C1 segment of cervical spinal cord (tissue), 14 donors: ENCODE results near the gene TMEM163.

Experiments
- DNase-seq, 14 donors: peaks; one replicate each; lab custom pipeline; 2025; lab: John Stamatoyannopoulos, UW

The TMEM163 gene

DNA sequence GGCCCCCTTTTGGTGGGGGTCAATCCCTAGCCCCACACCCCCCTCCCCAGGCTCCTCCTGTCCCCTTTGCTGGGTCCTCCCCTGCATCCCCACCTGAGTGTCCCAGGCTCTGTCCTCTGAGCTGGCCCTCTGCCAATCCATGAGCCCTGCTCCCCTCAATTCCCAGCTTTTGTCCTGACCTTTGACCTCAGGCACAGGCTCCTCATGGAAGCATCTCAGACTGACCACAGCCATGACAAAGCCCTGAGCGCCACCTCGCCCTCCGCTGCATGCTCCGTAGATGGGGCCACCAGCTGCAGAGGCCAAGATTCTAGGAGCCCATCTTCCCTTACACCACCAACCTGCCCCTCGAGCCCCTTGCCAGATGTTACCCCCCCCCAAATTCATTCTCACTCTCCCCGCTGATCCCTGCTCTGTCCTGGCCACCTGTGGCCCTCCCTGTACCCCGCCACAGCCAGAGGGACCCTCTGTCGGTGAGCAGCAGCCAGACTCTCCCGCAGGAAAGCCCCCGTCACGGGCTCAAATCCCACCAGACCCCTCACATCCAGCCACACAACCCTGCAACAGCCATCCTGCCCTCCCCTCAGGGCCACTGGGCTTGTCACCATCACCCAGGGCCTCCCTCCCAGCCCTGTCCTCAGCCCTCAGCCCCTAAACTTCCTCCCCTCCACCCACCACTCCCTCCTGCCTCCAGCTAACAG, 258.9 kb downstream of the TMEM163 start:
- no peak for DNase-seq

DNA sequence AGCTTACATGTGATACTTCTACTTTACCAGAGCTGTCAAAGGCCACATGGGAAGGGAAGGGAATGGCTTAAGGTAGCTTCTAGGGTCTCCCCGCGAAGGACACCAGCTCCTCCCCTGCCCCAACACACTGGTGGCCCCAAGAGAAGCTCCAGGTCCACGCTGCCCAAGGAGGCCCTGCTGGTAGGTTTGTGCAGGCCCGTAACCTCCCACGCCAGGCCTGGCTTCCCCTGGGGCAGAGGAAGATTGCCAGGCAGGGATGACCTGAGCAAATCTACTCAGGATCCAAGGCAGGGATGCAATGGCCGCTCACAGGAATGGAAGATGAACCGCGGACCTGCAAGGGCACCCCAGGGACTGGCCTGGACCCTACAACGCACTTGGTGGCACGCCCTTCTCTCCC, 259.9 kb downstream of the TMEM163 start:
- no peak for DNase-seq

DNA sequence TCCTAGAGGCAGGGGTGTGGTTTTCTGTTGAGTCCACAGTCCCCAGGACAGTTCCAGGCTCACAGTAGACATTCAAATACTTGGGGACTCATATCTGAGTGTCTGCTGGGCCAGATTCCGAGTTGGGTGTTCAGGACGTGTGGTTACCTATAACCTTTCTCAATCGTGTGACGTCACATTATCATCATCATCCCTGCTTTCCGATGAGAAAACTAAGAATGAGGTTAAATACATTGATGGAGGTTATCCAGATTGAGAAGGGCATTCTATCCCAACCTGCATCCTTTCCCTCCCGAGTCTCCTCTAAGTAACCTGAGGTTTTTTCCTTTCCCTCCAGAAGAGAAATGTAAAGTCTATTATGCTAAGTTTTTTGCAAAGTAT, 260.3 kb downstream of the TMEM163 start:
- no peak for DNase-seq

DNA sequence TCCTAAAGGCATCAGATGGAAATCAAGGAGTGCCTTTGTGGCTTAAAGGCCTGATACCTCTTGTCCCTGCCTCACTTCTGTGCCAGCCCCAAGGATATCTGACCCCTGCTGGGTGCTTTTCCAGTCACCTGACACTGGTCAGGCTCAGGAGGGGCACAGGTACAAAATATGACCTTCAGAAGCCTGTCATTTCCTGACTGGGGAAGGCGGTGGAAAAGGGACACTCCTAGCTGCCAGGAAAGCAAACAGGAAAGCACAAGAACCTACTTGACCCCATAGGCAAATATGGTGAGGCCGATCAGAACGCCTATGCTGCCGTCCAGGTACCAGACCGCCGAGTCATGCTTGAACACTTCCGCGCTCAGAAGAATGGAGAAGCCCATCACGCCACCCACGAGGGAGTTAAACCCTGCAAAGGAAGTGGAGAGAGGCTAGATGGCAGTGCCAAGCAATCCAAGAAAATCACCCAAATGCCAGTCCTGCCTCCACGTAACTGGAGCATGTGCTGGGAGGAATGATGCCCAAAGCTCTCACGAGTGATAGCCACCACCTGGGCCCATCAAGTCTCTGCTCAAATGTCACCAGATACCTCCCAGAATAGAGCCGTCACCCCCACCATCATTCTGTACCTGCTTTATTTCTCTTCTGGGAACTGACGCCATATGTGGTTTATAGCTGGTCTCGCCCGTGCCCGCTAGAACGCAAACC, 260.9 kb downstream of the TMEM163 start:
- DNase-seq = no peak

DNA sequence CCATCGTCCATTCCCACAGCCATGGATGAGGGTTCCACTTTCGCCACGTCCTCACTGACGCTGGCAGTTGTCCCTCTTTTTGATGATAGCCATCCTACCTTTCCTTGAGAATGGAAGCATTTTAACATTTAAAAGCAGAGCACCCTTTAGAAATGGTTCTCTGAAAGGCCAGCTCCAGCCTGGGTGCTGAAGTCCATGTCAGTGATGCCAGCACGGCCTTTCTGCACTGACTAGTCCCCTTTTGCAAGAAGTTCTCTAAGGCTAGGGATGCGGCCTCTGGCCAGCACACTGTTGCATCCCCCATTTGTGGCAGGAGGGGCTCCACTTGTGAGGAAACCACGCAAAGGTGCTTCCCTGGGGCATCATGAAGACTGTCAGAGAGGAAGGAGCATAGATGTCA, 261.4 kb downstream of the TMEM163 start:
- no peak for DNase-seq

DNA sequence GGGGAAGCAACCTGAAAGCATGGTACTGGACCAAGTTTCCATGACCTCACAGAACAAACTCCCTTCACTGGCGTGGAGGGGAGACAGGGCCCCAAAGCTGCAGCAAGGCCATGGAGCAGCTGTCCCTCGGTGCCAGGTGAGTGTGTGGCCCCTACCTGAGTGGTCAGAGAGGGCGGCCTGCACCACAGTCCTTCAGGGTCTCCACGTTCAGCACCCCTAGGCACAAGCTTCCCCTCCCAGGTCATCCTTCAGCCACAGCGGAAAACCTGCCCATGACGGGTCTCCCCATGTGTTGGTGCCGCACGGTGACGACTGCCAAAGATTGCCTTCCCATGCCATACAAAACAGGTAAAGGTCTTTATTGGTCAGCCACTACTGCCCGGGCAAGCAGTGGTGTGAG, 263.4 kb downstream of the TMEM163 start:
- no peak for DNase-seq

DNA sequence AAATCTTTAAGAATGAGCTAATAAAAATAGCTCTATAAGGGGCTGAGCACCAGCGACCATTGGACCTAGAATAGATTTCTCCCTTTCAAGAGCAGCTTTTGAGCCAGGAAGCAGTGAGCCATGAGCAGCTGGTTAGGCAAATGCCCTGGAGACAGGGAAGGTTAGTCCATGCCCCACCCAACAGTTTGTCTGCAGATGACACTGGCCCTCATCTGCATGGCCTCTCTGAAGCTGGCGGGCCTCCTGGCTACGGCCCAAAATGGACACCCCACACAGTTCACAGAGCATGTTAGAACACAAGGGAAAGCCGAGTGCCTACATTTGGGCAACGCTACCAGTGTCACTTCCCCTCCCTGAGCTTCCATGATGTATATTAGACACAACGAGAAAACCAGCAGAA, 263.9 kb downstream of the TMEM163 start:
- no peak for DNase-seq

DNA sequence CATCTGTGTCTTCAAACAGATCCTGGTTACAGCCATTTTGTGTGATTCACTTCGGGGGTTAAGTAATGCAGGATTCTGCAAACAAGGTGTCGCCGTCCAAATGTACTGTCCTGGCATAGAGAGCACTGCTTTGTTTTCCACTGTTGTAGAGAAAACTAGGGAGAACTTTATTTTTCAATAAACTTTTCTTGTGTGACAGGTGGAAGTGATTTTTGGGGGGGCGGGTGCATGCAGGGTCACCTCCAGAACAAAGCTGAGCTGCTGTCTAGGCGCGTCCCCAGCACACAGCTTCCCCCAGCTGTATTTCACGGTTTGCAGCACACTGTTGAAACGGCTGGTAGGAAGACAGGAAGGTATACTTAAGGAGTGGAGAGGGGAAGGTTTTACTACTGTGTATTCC, 264.4 kb downstream of the TMEM163 start:
- DNase-seq = no peak

DNA sequence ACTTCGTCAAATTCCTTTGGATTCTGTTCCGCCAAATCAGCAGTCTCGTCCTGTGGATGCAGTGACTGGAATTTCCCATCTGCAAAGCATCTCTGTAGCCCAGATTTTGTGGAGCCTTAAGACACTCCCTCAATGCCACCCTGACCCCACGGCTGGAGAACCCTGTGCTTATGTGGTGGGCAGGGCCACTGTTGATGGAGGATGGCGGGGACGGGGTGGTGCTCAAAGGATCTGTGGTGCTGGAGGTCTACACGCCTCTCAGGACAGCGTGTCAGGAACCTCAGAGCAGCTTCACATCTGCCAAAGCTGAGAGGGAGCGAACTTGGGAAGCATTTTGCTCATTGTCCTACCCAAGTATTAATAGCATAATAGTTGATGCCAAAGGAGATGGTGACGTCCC, 264.8 kb downstream of the TMEM163 start:
- no peak for DNase-seq

DNA sequence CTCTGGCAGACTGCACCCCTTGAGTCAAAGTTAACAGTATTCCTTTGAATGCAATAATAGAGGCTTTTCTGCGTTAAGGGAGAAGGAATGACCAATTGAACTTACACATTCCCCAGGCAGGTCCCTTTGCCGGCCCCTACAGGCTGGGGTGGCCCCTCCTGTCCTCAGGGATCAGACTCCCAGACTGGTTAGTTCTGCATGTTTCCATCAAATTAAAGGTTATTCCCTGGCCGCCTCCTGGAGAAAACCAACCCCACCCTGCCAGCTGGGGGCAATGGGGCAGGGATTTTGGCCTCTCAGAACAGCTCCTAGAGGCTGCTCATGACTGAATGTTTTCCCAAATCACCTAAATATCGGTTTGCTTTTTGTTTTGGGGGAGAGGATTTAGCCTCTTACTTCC, 265.3 kb downstream of the TMEM163 start:
- DNase-seq = no peak

DNA sequence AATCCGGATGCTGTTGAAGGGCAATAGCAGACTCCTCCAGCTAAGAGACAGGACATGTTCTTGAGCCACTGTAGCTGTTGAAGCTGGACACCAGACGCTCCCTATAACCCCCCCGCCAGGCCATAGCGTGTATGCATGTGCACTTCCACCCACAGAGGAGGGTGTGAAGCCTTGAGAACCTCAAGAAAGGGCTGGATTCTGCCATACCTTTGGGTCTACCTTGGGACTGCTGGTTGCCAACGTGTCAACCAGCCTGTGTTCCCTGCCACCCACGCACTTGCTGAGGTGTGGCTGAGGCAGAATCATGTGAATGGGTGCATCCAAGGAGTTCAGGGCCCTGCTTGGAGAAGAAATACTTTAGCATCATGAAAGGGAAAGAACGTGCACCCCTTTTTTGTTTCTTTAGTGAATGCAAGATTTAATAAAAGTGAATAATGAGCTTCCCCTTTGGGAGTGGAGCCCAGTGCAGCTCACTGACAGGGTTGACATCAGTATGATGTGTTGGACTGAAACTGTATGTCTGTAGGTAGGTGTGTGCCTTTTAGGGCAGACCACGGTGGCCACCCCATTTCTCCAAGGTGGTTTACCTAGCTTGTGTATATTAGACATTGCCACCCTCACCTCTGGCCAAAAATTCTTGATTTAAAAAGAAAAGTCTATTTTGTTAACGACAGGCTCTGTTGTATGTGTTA, 266.6 kb downstream of the TMEM163 start:
- no peak for DNase-seq

DNA sequence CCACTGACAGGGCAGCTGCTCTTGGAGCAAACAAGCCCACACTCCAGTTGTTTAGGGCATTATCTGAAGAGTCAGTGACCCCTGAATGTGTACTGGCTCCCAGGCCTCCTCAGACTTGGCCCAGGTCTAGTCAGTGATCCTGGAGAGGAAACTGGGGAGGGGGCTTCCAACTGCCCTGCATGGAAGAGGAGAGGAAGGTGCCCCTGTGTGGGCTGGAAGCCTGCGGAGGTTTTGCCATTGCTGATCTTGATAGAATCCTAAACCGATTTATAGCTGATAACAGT, 267.5 kb downstream of the TMEM163 start:
- no peak for DNase-seq

DNA sequence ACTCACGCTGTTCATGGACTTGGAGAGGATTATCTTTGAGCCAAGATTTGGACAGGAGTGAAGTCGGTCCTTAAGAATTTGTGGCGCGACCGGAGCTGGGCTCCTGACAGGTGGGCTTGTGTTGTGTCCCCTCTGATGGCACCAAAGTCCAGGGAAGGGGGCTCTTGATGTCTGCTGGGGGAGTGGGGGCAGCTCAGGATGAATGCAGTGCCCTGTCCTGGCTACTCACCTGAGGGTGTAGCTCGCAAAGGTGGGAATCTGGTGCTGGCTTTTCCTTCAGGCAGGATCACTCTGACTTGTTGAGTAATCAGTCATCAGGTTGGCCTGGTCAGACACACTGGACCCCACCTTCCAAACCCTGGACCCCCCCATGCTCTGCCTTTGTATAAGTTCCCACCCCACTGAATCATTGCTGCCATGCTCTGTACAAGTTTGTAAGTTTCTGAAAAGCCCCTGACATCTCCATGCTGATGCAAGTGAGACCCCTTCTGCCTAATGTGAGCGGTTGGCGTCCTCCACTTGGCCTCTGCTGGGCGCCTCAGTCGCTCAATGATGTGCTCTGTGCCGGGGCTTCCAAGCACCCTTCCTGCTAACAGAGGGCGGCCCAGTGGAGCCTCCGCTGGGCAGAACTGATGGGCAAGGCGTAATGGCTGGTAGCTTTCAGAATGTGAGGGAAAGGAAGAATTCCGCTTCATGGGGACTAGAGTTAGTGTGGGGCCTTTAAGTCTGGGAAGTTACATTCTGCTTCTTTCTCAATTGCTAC, 268.9 kb downstream of the TMEM163 start:
- DNase-seq = no peak

DNA sequence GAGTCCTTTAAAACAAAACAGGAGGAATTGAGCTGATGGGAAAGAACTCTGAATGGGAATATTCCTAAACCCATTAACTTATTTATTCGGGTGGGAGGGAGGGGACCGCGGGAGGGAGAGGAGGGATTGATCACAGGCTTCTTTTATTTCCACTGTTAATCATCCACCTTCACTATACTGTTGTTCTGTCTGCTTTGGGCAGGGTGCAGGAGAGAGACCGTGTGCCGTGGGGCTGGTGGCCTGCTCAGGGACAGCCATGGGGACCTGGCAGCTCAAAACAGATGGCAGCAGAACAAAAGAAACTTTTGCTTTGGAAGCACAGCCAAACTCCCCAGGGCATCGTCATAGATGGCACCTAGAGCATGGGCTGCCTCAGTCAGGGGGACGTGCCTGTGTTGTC, 269.6 kb downstream of the TMEM163 start:
- DNase-seq = no peak

DNA sequence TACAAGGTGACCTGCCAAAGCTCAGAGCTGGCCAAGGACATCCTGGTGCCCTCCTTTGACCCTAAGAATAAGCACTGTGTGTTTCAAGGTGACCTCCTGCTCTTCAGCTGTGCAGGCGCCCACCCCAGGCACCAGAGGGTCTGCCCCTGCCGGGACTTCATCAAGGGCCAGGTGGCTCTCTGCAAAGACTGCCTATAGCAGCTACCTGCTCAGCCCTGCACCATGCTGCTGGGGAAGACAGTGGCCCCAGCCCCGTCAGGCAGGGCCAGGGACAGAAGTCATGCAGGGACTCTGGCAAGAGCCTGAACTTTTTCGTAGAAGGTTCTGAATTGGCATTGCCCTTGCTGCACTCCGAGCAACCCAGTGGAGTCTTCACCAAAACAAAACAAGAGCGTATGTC, 270.1 kb downstream of the TMEM163 start:
- DNase-seq = no peak

DNA sequence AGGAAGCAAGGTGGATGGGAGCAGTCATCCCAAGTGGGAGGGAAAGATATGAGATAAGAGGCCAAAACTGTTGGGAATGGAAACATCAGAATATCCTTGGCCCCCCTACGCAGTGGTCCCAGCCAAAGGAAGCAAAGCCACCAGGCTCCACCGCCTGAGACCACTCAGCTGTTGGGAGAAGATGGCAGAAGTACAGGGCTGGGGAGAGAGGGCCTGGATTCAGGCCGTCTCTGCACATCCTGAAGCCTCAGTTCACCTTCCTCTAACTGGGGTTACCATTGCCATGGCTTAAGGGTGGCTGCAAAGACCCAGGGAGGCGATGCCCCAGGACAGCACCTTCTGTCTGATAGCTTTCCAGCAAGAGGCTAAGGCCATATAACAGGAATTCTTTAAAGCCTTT, 271.1 kb downstream of the TMEM163 start:
- DNase-seq = no peak

DNA sequence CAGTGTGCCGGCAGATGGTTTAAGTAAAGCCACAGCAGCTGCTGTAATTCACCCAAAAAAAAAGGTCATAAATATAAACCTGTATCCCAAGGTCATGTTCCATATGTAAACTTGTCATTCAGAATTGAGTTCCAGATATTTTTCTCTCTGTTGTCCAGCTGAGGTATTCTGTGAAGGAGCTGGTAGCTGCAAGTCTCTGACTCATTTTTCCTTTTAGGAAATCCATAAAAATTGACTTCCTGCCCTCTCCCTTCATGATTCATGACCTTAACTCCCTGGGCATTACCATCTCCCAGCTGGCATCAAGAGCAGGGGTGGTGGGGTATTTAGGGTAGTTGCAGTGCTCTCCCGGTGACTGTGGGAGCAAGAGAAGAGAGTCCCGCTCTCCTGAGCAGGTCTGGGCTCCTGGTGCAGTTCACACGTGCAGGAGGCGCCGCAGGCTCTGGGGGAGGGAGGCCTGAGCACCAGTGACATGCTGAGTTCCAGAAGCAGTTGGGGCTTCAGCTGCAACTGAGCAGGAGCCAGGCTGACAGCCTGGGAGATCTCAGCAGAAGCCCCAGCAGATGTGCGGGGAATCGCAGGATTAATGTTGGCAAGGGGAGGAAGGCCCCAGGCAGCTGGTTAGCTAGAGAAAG, 272.3 kb downstream of the TMEM163 start:
- DNase-seq = peak in 1 of 14 donors; percentile 10

DNA sequence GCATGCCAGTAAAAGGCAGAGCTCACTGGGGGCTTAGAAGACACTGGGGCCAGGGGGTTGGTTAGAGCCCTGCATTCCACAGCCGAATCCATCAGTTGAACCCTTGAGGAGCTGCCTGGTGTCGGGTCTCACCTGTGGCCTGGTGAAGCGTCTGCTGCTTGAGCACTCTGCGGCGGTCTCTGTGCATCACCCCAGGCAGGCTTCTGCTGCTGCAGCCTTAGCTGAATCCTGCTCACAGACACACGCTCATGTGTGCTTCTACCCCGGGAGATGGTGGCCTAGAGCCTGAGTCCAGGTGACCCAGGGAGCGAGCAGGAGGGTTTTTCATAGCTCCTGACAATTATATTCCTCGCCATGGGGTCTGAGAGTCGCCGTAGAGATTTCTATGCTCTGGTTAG, 272.8 kb downstream of the TMEM163 start:
- no peak for DNase-seq

DNA sequence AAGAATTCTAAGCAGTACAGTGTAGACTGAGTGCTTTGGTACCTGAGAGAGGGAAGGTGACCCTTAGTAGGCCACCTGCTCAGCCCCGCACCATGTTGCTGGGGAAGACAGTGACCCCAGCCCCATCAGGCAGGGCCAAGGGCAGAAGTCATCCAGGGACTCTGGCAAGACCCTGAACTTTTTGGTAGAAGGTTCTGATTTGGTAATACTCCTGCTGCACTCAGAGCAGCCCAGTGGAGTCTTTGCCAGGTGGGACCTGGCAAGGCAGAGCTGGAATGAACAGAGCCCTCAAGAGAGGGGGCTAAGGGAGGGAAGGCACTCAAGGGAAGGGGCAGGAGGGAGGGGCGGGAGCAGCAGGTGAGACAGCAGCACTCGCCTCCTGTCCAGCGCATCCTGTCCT, 273.7 kb downstream of the TMEM163 start:
- DNase-seq = no peak

DNA sequence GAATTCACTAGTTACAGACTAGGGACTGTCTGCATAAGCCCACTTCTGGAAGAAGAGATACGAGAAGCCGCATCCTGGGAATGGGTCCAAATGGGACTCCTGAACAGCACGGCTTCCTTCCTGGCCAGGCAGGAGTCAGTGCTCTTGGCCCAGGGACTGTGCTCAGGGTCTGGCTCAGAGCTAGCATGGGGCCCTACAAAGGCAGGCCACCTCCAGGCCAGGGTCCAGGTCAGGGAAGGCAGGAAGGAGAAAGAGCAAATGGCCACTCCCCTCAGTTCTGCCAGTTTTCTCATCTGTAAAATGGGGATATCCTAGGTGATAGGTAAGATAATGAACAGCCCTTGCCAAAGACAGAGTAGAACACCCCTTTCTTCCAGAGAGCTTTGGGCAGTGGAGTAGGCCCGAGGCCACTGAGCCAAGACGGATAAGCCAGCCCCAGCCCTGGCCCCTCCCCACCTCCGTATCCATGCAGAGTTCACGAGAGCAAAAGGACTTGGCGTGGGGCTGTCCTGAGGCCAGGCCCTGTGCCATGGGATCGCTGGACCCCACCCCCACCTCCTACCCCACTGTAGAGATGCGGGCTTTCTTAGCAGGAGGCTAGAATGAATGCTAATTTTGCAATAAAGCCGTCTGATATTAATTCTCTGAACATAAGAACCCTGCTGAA, 274.9 kb downstream of the TMEM163 start:
- peak in 1 of 14 donors; percentile 48 for DNase-seq

DNA sequence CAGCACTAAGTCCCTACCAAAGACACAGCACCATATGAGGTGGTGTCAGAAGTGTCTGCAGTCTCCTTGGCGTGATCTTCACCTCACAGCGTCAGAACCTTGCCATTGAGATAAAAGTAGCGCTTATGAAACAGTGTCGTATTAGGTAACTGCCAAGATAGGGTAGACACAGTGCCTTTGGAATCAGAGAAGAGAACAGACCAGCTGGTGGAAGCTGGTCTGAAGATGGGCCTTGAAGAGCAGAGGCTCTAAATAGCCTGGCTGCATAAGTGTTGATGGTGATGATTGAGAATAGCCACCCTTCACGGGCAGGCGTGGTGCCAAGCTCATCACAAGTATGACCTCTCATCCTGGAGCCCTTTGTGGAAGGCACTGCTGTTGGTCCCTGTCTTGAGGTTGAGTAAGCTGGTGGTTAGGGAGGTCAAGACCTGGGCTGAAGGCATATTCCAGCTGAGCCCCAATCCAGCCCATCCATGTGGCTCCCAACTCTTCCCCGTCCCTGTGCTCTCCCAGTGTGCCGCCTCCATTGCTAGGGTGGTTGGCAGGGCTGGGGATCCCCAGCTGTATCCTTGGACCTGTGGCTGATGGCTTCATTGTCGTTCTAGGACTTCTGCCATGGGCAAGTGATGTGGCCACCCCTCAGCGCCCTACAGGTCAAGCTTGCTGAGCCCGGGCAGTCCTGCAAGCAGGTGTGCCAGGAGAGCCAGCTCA, 277.5 kb downstream of the TMEM163 start:
- DNase-seq = no peak
